Thymus (tissue), 11 donors: Measurements from ENCODE around the gene SLC2A13. TPM values are rescaled to one million over a fixed set of nuclear protein-coding genes. Genes with fewer than 3 reads are reported as not detected.

Source experiments
- DNase-seq, 9 donors: peaks; one replicate each; pipeline ENCODE4 v3.0.0-alpha.2; 2013; ENCODE audit warnings: low spot score in 9 of 9, low read depth in 6 of 9, missing footprints in 1 of 9
- H3K27ac ChIP-seq, 2 donors: one replicate each; pipeline ENCODE4 v1.5.1; 2013; ENCODE audit warnings: control low read depth in 1 of 2, low read depth in 1 of 2, low read length in 1 of 2, mild to moderate bottlenecking in 1 of 2, moderate library complexity in 1 of 2
- H3K27me3 ChIP-seq, 2 donors: one replicate each; pipeline ENCODE4 v1.5.1; 2013; ENCODE audit warnings: low read length in 1 of 2; ENCODE audit not compliant: control insufficient read depth in 2 of 2, insufficient read depth in 1 of 2
- H3K36me3 ChIP-seq, 2 donors: one replicate each; pipeline ENCODE4 v1.5.1; 2013; ENCODE audit warnings: low read length in 1 of 2, mild to moderate bottlenecking in 1 of 2, moderate library complexity in 1 of 2; ENCODE audit not compliant: control insufficient read depth in 2 of 2, insufficient read depth in 2 of 2
- H3K4me1 ChIP-seq, 2 donors: one replicate each; pipeline ENCODE4 v1.5.1; 2013; ENCODE audit warnings: low read length in 2 of 2; ENCODE audit not compliant: control insufficient read depth in 2 of 2, insufficient read depth in 2 of 2
- H3K4me3 ChIP-seq, 2 donors: one replicate each; pipeline ENCODE4 v1.5.1; 2013; ENCODE audit warnings: low read length in 2 of 2, control low read depth in 1 of 2, mild to moderate bottlenecking in 1 of 2
- H3K9me3 ChIP-seq, 2 donors: one replicate each; pipeline ENCODE4 v1.5.1; 2013; ENCODE audit warnings: low read length in 1 of 2, mild to moderate bottlenecking in 1 of 2; ENCODE audit not compliant: control insufficient read depth in 2 of 2, insufficient read depth in 1 of 2
- WGBS: extraction: QIAGEN DNeasy Blood & Tissue Kit; methylation state at CpG from one replicate; pipeline ENCODE4 v1.1.7; 2013; 5-methylcytosine and 5-hydroxymethylcytosine counted together
- polyA plus RNA-seq: library from polyadenylated mRNA; stranded (reverse); fragments of 200-250 nt; gene quantifications from one replicate; pipeline ENCODE4 v1.2.3, GENCODE V29; 2013
- total RNA-seq: library from RNA; stranded (reverse); fragments of 120-200 nt; gene quantifications from one replicate; pipeline ENCODE4 v1.2.4, GENCODE V29; 2013
- donor health status: healthy.

Gene SLC2A13
- total and polyA plus RNA-seq, 2 donors, result 2.6 to 3.4 TPM

GRCh38 chr12:40093512-40093911 is 12.4 kb downstream of the SLC2A13 start:
- 96% methylated on average over 4 of the region's 4 CpGs for WGBS
- H3K9me3 ChIP-seq, result no peaks in the 10 kb centered on the region
- no peak for DNase-seq
- H3K4me3 ChIP-seq, result no peak overlapping the region
- H3K36me3 ChIP-seq, result no peaks in the 10 kb centered on the region
- no peaks in the 10 kb centered on the region for H3K27me3 ChIP-seq
- no peak overlapping the region for H3K27ac ChIP-seq
- H3K4me1 ChIP-seq, result no peaks in the 10 kb centered on the region

DNA sequence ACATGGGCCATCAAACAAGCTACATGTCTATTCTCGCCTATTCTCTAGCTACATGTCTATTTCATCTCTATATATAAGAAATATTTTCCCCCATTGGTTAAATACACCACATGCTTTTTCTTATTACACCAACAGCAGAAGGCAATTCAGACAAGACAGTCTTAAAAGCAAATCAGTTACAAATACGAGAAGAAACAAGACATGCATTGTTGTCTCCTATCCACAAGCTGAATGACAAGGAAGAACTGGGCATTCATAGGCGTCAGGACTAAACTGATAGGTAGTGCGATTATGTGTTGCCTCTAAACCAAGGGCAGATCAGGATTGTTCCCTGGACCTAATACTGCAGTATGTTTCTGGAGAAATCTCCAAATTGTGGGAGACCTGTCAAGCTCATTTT is 19.4 kb downstream of the SLC2A13 start:
- no peak for DNase-seq
- no peak overlapping the region for H3K27ac ChIP-seq
- H3K27me3 ChIP-seq, result no peaks in the 10 kb centered on the region
- no peaks in the 10 kb centered on the region for H3K4me1 ChIP-seq
- no peaks in the 10 kb centered on the region for H3K36me3 ChIP-seq
- H3K9me3 ChIP-seq, result no peaks in the 10 kb centered on the region
- H3K4me3 ChIP-seq, result no peak overlapping the region
- 97% methylated on average over 4 of the region's 4 CpGs for WGBS

- no peaks in the 10 kb centered on the region for H3K27me3 ChIP-seq
- H3K27ac ChIP-seq, result no peak overlapping the region
- DNase-seq, result no peak
- no peak overlapping the region for H3K4me3 ChIP-seq
- no peaks in the 10 kb centered on the region for H3K9me3 ChIP-seq
- no peaks in the 10 kb centered on the region for H3K36me3 ChIP-seq
- WGBS, result 95% methylated on average over 2 of the region's 2 CpGs
- H3K4me1 ChIP-seq, result no peaks in the 10 kb centered on the region
Measured at GRCh38 chr12:40078266-40078665, 27.6 kb downstream of the SLC2A13 start.

GRCh38 chr12:40075458-40075857 is 30.4 kb downstream of the SLC2A13 start:
- no peaks in the 10 kb centered on the region for H3K9me3 ChIP-seq
- no peaks in the 10 kb centered on the region for H3K36me3 ChIP-seq
- no peak overlapping the region for H3K4me3 ChIP-seq
- H3K27me3 ChIP-seq, result no peaks in the 10 kb centered on the region
- DNase-seq, result no peak
- no peaks in the 10 kb centered on the region for H3K4me1 ChIP-seq
- no peak overlapping the region for H3K27ac ChIP-seq

- Histone ChIP-seq H3K27ac (no peak overlapping the region), H3K36me3 (no peaks in the 10 kb centered on the region)
- WGBS, result 94% methylated on average over 2 of the region's 2 CpGs
Measured at GRCh38 chr12:40068416-40068815, 37.5 kb downstream of the SLC2A13 start.

GRCh38 chr12:40065636-40066035 is 40.2 kb downstream of the SLC2A13 start:
- WGBS, result 72% methylated on average over 1 of the region's 1 CpG
- Histone ChIP-seq H3K4me3 (no peak overlapping the region), H3K36me3 (no peaks in the 10 kb centered on the region), H3K9me3 (no peaks in the 10 kb centered on the region), H3K27me3 (no peaks in the 10 kb centered on the region), H3K4me1 (no peaks in the 10 kb centered on the region), H3K27ac (no peak overlapping the region)
- no peak for DNase-seq

More at GRCh38 chr12:40068416-40068815, 37.5 kb downstream of the SLC2A13 start:
- Histone ChIP-seq H3K27me3 (no peaks in the 10 kb centered on the region), H3K4me3 (no peak overlapping the region), H3K4me1 (no peaks in the 10 kb centered on the region), H3K9me3 (no peaks in the 10 kb centered on the region)
- DNase-seq, result no peak

- Histone ChIP-seq H3K4me1 (no peaks in the 10 kb centered on the region), H3K9me3 (no peaks in the 10 kb centered on the region), H3K27me3 (no peaks in the 10 kb centered on the region), H3K27ac (no peak overlapping the region), H3K36me3 (no peaks in the 10 kb centered on the region), H3K4me3 (no peak overlapping the region)
- DNase-seq, result no peak
- 96% methylated on average over 5 of the region's 5 CpGs for WGBS
Measured at GRCh38 chr12:40063414-40063813, 42.5 kb downstream of the SLC2A13 start.

DNA sequence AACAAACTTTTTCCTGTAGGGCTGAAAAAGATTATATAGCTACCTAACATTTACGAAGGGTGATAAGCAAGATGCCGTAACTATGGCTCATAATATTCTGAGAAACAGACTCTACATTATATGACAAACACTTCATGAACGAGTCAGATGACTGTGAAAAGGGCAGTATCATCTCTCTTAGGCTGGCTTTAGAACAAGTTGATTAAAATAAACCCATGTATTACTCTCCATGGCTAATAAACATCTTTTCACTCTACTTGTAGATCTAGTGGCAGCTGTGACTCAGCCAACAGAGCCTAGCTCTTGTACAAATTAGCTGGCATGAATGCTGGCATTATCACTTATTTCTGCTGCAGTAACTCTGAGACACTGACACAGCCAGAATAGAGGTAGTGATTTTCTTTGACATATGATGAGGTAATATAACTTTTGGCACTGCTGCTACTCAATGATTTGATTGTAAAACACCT is 47.1 kb downstream of the SLC2A13 start:
- Histone ChIP-seq H3K9me3 (no peaks in the 10 kb centered on the region), H3K36me3 (no peaks in the 10 kb centered on the region), H3K27ac (no peak overlapping the region), H3K4me1 (no peaks in the 10 kb centered on the region), H3K4me3 (no peak overlapping the region), H3K27me3 (no peaks in the 10 kb centered on the region)
- 94% methylated on average over 3 of the region's 3 CpGs for WGBS
- no peak for DNase-seq

- H3K9me3 ChIP-seq, result no peaks in the 10 kb centered on the region
- 85% methylated on average over 1 of the region's 1 CpG for WGBS
- no peak overlapping the region for H3K27ac ChIP-seq
- H3K27me3 ChIP-seq, result no peaks in the 10 kb centered on the region
- H3K4me1 ChIP-seq, result no peaks in the 10 kb centered on the region
- no peak overlapping the region for H3K4me3 ChIP-seq
- DNase-seq, result no peak
- no peaks in the 10 kb centered on the region for H3K36me3 ChIP-seq
Measured at GRCh38 chr12:40056373-40056772, 49.5 kb downstream of the SLC2A13 start.

- no peak for DNase-seq
- no peaks in the 10 kb centered on the region for H3K9me3 ChIP-seq
- no peak overlapping the region for H3K27ac ChIP-seq
- no peaks in the 10 kb centered on the region for H3K4me1 ChIP-seq
- H3K36me3 ChIP-seq, result no peaks in the 10 kb centered on the region
- no peaks in the 10 kb centered on the region for H3K27me3 ChIP-seq
- no peak overlapping the region for H3K4me3 ChIP-seq
Measured at GRCh38 chr12:40055776-40056175, 50.1 kb downstream of the SLC2A13 start.
